GM12873 (cell line): ENCODE results near the gene MUC12.

ENCODE experiments used
- CTCF ChIP-seq: IDR thresholded peaks from 2 replicates; pipeline ENCODE4 v1.5.1; 2012; ENCODE audit warnings: low read depth, mild to moderate bottlenecking, moderate library complexity, low read length, control low read depth; ENCODE audit not compliant: insufficient read depth; ENCODE audit errors: missing control alignments

The MUC12 gene

GRCh38 chr7:101009629-101010028 lies 40.3 kb downstream of the MUC12 start:
- TF ChIP-seq CTCF = no peak

DNA sequence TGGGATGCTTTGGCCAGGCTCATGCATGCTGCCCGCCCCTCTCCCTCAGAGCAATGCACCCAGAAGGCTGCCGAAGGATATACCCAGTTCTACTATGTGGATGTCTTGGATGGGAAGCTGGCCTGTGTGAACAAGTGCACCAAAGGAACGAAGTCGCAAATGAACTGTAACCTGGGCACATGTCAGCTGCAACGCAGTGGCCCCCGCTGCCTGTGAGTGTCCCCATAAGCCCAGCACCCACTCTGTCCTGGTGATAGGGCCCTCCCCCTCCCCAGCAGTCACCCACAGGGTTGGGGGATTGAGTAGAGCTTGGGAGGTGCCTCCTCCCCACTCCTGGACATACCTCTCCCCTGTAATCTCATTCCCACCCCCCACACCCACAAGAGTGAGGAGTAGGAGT lies 43.6 kb downstream of the MUC12 start:
- no peak for TF ChIP-seq CTCF

DNA sequence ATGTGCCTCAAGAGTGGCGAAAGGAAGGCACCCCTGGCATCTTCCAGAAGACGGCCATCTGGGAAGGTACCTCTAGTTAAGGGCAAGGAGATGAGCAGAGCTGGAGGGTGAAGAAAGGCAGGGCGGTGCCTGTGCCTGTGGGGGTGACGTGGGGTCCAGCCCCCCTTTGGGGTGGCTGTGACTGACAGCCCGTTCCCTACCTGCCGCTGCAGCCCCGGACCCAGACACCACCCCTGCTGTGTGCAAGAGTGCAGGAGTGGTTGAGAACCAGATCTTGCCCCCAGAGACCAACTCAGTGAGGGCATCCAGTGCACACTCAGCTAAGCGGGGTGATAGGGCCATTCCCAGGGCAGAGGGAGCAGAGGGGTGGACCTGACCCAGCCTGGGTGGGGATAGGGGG lies 46.3 kb downstream of the MUC12 start:
- no peak for TF ChIP-seq CTCF

DNA sequence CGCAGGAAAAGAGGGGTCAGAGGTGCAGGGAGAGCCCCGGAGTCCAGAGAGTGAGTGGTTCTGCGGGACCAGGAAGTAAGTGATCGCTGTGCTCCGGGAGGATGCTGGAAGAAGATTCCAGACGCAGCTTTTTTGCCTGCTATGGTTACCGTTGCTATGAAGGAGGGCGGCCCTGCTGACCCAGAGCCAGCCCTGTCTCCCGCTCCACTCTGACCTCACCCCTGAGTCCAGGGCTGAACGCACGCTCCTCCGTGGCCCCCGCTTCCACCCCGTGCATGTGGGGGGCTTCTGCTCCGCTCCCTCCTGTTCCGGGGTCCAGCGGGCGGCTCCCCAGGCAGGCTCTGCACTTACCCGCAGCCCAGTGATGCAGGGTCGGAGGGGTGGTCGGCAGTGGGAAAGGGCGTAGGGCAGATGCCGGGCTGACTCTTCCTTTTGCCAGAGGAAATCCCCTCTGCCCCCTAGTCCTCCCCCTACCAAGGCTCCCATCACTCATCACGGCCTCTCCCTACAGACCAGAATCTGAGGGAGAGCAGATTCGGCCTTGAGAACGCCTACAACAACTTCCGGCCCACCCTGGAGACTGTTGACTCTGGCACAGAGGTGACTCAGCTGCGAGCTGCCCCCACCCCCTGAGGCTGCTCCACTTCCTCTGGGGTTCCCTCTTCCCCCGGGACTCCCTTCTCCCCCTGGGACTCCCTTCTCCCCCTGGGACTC lies 47.9 kb downstream of the MUC12 start:
- no peak for TF ChIP-seq CTCF

DNA sequence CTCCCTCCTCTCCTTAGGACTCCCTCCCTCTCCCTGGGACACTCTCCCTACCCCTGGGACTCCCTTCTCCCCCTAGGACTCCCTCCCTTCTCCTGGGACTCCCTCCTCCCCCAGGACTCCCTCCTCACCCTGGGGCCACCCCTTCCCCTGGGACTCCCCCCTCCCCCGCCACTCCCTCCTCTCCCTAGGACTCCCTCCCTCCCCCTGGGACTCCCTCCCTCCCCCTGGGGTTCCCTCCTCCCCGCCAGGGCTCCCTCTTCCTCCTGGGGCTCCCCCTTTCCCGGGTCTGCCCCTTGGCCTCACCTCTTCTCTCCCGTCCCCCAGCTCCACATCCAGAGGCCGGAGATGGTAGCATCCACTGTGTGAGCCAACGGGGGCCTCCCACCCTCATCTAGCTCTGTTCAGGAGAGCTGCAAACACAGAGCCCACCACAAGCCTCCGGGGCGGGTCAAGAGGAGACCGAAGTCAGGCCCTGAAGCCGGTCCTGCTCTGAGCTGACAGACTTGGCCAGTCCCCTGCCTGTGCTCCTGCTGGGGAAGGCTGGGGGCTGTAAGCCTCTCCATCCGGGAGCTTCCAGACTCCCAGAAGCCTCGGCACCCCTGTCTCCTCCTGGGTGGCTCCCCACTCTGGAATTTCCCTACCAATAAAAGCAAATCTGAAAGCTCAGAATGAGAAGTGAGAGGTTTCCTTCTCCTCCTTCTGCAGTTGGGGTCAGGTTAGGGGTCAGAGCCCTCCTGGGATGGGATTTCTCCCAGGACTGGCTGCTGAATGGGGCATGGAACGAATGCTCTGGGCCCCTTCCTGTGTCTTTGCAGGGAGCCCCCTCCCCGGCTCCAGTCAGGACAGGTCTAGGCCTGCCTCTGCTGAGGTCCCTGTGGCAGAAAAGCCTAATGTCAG lies 49.2 kb downstream of the MUC12 start:
- TF ChIP-seq CTCF = no peak

- TF ChIP-seq CTCF = no peak
Measured at GRCh38 chr7:101020444-101020843, 51.1 kb downstream of the MUC12 start.

DNA sequence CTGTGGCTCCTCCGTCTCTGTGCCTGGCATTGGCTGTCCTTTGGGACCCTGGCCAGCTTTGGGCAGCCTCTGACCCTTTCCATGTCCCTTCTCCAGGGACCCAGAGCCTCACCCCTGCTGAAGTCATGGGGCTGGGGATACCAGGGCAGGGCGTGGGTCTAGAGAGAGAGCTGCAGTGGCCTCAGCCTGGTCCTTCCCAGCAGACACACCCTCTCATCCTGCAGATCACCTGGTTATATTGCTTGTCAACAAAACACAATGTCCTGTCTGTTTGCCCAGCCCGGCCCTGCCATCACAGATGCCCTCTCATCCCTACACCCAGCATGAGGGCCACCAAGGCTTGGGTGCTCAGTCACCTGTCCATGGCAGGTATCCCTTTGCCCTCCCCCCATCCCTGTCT lies 52.3 kb downstream of the MUC12 start:
- TF ChIP-seq CTCF = no peak
